Fibroblast of lung (primary cell): Measurements from ENCODE around the gene TSPAN11. TPM values are rescaled to one million over a fixed set of nuclear protein-coding genes. Genes with fewer than 3 reads are reported as not detected.

Experiments used
- DNase-seq, 2 donors: peaks; one replicate each; pipeline versions ENCODE4 v3.0.0 to v3.0.0-alpha.2; 2010; ENCODE audit warnings: low read depth in 2 of 2
- H2AFZ ChIP-seq: 2 replicates; pipeline ENCODE4 v1.5.1; 2012; ENCODE audit warnings: low read length, control low read depth, inconsistent platforms
- H3K27ac ChIP-seq: 2 replicates; pipeline ENCODE4 v1.5.1; 2011; ENCODE audit warnings: low read length, control low read depth; ENCODE audit not compliant: insufficient read depth
- H3K27me3 ChIP-seq: 2 replicates; pipeline ENCODE4 v1.5.1; 2011; ENCODE audit warnings: mild to moderate bottlenecking, low read length; ENCODE audit not compliant: control insufficient read depth, insufficient read depth
- H3K36me3 ChIP-seq: 2 replicates; pipeline ENCODE4 v1.5.1; 2011; ENCODE audit warnings: low read length; ENCODE audit not compliant: control insufficient read depth, insufficient read depth
- H3K4me1 ChIP-seq: 2 replicates; pipeline ENCODE4 v1.5.1; 2011; ENCODE audit warnings: low read length; ENCODE audit not compliant: control insufficient read depth, insufficient read depth; ENCODE audit errors: extremely low read depth
- H3K4me2 ChIP-seq: 2 replicates; pipeline ENCODE4 v1.5.1; 2011; ENCODE audit warnings: low read length, control low read depth; ENCODE audit not compliant: insufficient read depth; ENCODE audit errors: extremely low read depth
- H3K4me3 ChIP-seq, 4 experiments: fragments of 200-600 bp in 1 of 4; sonication (generic) in 1 of 4; replicated peaks in 1 of 4; 2 replicates each; pipeline ENCODE4 v1.5.1; 2011 to 2016; ENCODE audit warnings: low read length in 4 of 4, low read depth in 3 of 4, mild to moderate bottlenecking in 3 of 4, control low read depth in 2 of 4, inconsistent platforms in 1 of 4, mixed read lengths in 1 of 4; ENCODE audit not compliant: insufficient read depth in 1 of 4; ENCODE audit errors: control extremely low read depth in 1 of 4
- H3K79me2 ChIP-seq: 2 replicates; pipeline ENCODE4 v1.5.1; 2012; ENCODE audit warnings: mild to moderate bottlenecking, low read length, inconsistent platforms; ENCODE audit not compliant: control insufficient read depth, insufficient read depth
- H3K9ac ChIP-seq: 2 replicates; pipeline ENCODE4 v1.5.1; 2011; ENCODE audit warnings: mild to moderate bottlenecking, low read length, control low read depth; ENCODE audit not compliant: insufficient read depth
- H3K9me3 ChIP-seq: 2 replicates; pipeline ENCODE4 v1.5.1; 2012; ENCODE audit warnings: low read depth, low read length; ENCODE audit not compliant: control insufficient read depth, insufficient read depth
- H4K20me1 ChIP-seq: 2 replicates; pipeline ENCODE4 v1.5.1; 2011; ENCODE audit warnings: low read length; ENCODE audit not compliant: control insufficient read depth, insufficient read depth; ENCODE audit errors: extremely low read depth
- CTCF ChIP-seq, 2 donors: IDR thresholded peaks in 1 of 2; conservative IDR thresholded peaks in 1 of 2; 1 replicate in 1 of 2; 2 replicates in 1 of 2; pipeline ENCODE4 v1.5.1; 2011 to 2012; ENCODE audit warnings: low read length in 2 of 2, control low read depth in 1 of 2, inconsistent platforms in 1 of 2, low read depth in 1 of 2, mild to moderate bottlenecking in 1 of 2
- EZH2 ChIP-seq: IDR thresholded peaks from 2 replicates; pipeline ENCODE4 v1.5.1; 2012; ENCODE audit warnings: low read length, control low read depth, mild to moderate bottlenecking; ENCODE audit errors: missing control alignments
- polyA plus RNA-seq, 2 donors: library from polyadenylated mRNA; depleted of rRNA in 1 of 2; stranded (reverse) in 1 of 2; unstranded in 1 of 2; fragments of >200 nt; gene quantifications; 2 replicates each; pipeline ENCODE4 v1.2.1, GENCODE V29; 2011 to 2012; ENCODE audit warnings: missing spikeins in 1 of 2
- total RNA-seq: library from RNA; depleted of rRNA; stranded (reverse); fragments of >200 nt; gene quantifications from 2 replicates; pipeline ENCODE4 v1.2.1, GENCODE V29; 2014

Gene TSPAN11
- total and polyA plus RNA-seq, 2 donors (not counting 1 experiment from before 2014, with no cell fraction given), result 0.02 to 2.6 TPM

GRCh38 chr12:31018106-31018789 lies 91.7 kb downstream of the TSPAN11 start:
- H3K27me3 ChIP-seq, result no peaks in the 10 kb centered on the region
- no peak overlapping the region for H3K4me3 ChIP-seq
- H3K4me1 ChIP-seq, result no peaks in the 10 kb centered on the region
- H3K27ac ChIP-seq, result no peak overlapping the region
- no peaks in the 10 kb centered on the region for H3K79me2 ChIP-seq
- no peak for DNase-seq
- no peak overlapping the region for H2AFZ ChIP-seq
- TF ChIP-seq CTCF (conservative IDR thresholded peaks at IDR 0.05 in 1 of 2, IDR thresholded peaks at IDR 0.05 in 1 of 2; ENCODE audit: low read depth in 1 of 2, low read length in 2 of 2) (no peak), EZH2 (no peak)
- H3K4me2 ChIP-seq, result no peak overlapping the region
- no peaks in the 10 kb centered on the region for H3K36me3 ChIP-seq
- H3K9me3 ChIP-seq, result no peaks in the 10 kb centered on the region
- H3K9ac ChIP-seq, result no peak overlapping the region
- H4K20me1 ChIP-seq, result no peaks in the 10 kb centered on the region

- H3K36me3 ChIP-seq, result no peaks in the 10 kb centered on the region
- H2AFZ ChIP-seq, result no peak overlapping the region
- H4K20me1 ChIP-seq, result no peaks in the 10 kb centered on the region
- no peaks in the 10 kb centered on the region for H3K4me1 ChIP-seq
- no peaks in the 10 kb centered on the region for H3K27me3 ChIP-seq
- TF ChIP-seq CTCF (conservative IDR thresholded peaks at IDR 0.05 in 1 of 2, IDR thresholded peaks at IDR 0.05 in 1 of 2; ENCODE audit: low read depth in 1 of 2, low read length in 2 of 2) (no peak), EZH2 (no peak)
- no peak overlapping the region for H3K27ac ChIP-seq
- H3K4me3 ChIP-seq, result no peak overlapping the region
- no peak for DNase-seq
- H3K9ac ChIP-seq, result no peak overlapping the region
- no peaks in the 10 kb centered on the region for H3K79me2 ChIP-seq
- no peak overlapping the region for H3K4me2 ChIP-seq
- H3K9me3 ChIP-seq, result no peaks in the 10 kb centered on the region
These were observed 92.4 kb downstream of the TSPAN11 start for GRCh38 chr12:31018790-31019505.

GRCh38 chr12:31019561-31019960 lies 93.0 kb downstream of the TSPAN11 start:
- Histone ChIP-seq H3K79me2 (no peaks in the 10 kb centered on the region), H4K20me1 (no peaks in the 10 kb centered on the region), H3K36me3 (no peaks in the 10 kb centered on the region), H3K27me3 (no peaks in the 10 kb centered on the region), H3K9me3 (no peaks in the 10 kb centered on the region), H3K4me2 (no peak overlapping the region), H2AFZ (no peak overlapping the region), H3K4me3 (no peak overlapping the region), H3K9ac (no peak overlapping the region), H3K4me1 (no peaks in the 10 kb centered on the region), H3K27ac (no peak overlapping the region)
- no peak for DNase-seq
- TF ChIP-seq CTCF (conservative IDR thresholded peaks at IDR 0.05 in 1 of 2, IDR thresholded peaks at IDR 0.05 in 1 of 2; ENCODE audit: low read depth in 1 of 2, low read length in 2 of 2) (no peak), EZH2 (no peak)
